K562 (cell line): ENCODE measurements around the gene WSCD2. TPM values are rescaled to one million over a fixed set of nuclear protein-coding genes. Genes with fewer than 3 reads are reported as not detected.

Experiments
- ARID3B ChIP-seq: fragments of 250-450 bp; sonication (Bioruptor Pico); IDR thresholded peaks from 2 replicates; pipeline ENCODE4 v1.4.0; 2020; ENCODE audit warnings: borderline replicate concordance
- ELF4 ChIP-seq: fragments of 450-650 bp; formaldehyde crosslinking; IDR thresholded peaks from 2 replicates; pipeline ENCODE4 v1.4.0; 2022; ENCODE audit warnings: missing genetic modification characterization
- HBP1 ChIP-seq: fragments of 450-650 bp; formaldehyde crosslinking; IDR thresholded peaks from 2 replicates; pipeline ENCODE4 v1.4.0; 2022; ENCODE audit warnings: missing genetic modification characterization
- HDAC2 ChIP-seq: fragments of 450-650 bp; IDR thresholded peaks from 2 replicates; pipeline ENCODE4 v1.6.1; 2016; ENCODE audit warnings: mild to moderate bottlenecking
- KDM2B ChIP-seq: fragments of 250-450 bp; sonication (Bioruptor Pico); IDR thresholded peaks from 2 replicates; pipeline ENCODE4 v1.8.0; 2021; ENCODE audit warnings: mild to moderate bottlenecking, moderate library complexity
- NFRKB ChIP-seq: fragments of 450-650 bp; IDR thresholded peaks from 2 replicates; pipeline ENCODE4 v1.6.1; 2016; ENCODE audit warnings: low read depth
- TBL1XR1 ChIP-seq, 2 experiments: IDR thresholded peaks; 2 replicates each; pipeline ENCODE4 v1.6.1; 2012; ENCODE audit warnings: improper control_type of control experiment in 2 of 2, low read length in 2 of 2, mild to moderate bottlenecking in 1 of 2
- ZNF766 ChIP-seq: fragments of 200-800 bp; sonication (Bioruptor generic); conservative IDR thresholded peaks from 2 replicates; pipeline ENCODE4 v1.6.1; 2016; ENCODE audit warnings: missing genetic modification characterization, missing compliant biosample characterization
- polyA plus RNA-seq, 8 experiments: library from polyadenylated mRNA; depleted of rRNA in 4 of 8; stranded (reverse) in 5 of 8; unstranded in 3 of 8; fragments of >200 nt; fragmentation: Nextera tagmentation in 2 of 8; fragmentation: Illumina TruSeq in 1 of 8; extraction: Ambion mirVana in 2 of 8; extraction: Trizol in 1 of 8; gene quantifications; 2 replicates each; pipeline versions ENCODE4 v1.2.1 to v1.2.3, GENCODE V29; 2011 to 2014; ENCODE audit warnings: inconsistent platforms in 1 of 8, missing spikeins in 1 of 8
- total RNA-seq, 7 experiments: library from RNA; depleted of rRNA in 6 of 7; stranded (reverse); fragments of >200 nt in 6 of 7; fragmentation: Illumina TruSeq in 2 of 7; extraction: Trizol in 2 of 7; gene quantifications; 2 replicates each; pipeline versions ENCODE4 v1.2.1 to v1.2.3, GENCODE V29; 2011 to 2021; ENCODE audit warnings: low replicate concordance in 1 of 7
- TF ChIP-seq, protein P1 (sequence below): fragments of 200-600 bp; sonication (generic); IDR thresholded peaks from one replicate; pipeline ENCODE4 v1.6.1; 2012; ENCODE audit warnings: mild to moderate bottlenecking, low read depth, low read length, inconsistent platforms
- TF ChIP-seq, protein P2 (sequence below): fragments of 450-650 bp; IDR thresholded peaks from 2 replicates; pipeline ENCODE4 v1.6.1; 2016; ENCODE audit warnings: antibody characterized with exemption

Gene WSCD2
- total and polyA plus RNA-seq, 9 of the 15 experiments (the other 6 are each of a cell fraction or from before 2014, with no cell fraction given): 0.72 to 14.1 (median 4.0) TPM

GRCh38 chr12:108122644-108123043 lies 6.4 kb upstream of the WSCD2 start (continued):
- TF ChIP-seq, protein P1, sequence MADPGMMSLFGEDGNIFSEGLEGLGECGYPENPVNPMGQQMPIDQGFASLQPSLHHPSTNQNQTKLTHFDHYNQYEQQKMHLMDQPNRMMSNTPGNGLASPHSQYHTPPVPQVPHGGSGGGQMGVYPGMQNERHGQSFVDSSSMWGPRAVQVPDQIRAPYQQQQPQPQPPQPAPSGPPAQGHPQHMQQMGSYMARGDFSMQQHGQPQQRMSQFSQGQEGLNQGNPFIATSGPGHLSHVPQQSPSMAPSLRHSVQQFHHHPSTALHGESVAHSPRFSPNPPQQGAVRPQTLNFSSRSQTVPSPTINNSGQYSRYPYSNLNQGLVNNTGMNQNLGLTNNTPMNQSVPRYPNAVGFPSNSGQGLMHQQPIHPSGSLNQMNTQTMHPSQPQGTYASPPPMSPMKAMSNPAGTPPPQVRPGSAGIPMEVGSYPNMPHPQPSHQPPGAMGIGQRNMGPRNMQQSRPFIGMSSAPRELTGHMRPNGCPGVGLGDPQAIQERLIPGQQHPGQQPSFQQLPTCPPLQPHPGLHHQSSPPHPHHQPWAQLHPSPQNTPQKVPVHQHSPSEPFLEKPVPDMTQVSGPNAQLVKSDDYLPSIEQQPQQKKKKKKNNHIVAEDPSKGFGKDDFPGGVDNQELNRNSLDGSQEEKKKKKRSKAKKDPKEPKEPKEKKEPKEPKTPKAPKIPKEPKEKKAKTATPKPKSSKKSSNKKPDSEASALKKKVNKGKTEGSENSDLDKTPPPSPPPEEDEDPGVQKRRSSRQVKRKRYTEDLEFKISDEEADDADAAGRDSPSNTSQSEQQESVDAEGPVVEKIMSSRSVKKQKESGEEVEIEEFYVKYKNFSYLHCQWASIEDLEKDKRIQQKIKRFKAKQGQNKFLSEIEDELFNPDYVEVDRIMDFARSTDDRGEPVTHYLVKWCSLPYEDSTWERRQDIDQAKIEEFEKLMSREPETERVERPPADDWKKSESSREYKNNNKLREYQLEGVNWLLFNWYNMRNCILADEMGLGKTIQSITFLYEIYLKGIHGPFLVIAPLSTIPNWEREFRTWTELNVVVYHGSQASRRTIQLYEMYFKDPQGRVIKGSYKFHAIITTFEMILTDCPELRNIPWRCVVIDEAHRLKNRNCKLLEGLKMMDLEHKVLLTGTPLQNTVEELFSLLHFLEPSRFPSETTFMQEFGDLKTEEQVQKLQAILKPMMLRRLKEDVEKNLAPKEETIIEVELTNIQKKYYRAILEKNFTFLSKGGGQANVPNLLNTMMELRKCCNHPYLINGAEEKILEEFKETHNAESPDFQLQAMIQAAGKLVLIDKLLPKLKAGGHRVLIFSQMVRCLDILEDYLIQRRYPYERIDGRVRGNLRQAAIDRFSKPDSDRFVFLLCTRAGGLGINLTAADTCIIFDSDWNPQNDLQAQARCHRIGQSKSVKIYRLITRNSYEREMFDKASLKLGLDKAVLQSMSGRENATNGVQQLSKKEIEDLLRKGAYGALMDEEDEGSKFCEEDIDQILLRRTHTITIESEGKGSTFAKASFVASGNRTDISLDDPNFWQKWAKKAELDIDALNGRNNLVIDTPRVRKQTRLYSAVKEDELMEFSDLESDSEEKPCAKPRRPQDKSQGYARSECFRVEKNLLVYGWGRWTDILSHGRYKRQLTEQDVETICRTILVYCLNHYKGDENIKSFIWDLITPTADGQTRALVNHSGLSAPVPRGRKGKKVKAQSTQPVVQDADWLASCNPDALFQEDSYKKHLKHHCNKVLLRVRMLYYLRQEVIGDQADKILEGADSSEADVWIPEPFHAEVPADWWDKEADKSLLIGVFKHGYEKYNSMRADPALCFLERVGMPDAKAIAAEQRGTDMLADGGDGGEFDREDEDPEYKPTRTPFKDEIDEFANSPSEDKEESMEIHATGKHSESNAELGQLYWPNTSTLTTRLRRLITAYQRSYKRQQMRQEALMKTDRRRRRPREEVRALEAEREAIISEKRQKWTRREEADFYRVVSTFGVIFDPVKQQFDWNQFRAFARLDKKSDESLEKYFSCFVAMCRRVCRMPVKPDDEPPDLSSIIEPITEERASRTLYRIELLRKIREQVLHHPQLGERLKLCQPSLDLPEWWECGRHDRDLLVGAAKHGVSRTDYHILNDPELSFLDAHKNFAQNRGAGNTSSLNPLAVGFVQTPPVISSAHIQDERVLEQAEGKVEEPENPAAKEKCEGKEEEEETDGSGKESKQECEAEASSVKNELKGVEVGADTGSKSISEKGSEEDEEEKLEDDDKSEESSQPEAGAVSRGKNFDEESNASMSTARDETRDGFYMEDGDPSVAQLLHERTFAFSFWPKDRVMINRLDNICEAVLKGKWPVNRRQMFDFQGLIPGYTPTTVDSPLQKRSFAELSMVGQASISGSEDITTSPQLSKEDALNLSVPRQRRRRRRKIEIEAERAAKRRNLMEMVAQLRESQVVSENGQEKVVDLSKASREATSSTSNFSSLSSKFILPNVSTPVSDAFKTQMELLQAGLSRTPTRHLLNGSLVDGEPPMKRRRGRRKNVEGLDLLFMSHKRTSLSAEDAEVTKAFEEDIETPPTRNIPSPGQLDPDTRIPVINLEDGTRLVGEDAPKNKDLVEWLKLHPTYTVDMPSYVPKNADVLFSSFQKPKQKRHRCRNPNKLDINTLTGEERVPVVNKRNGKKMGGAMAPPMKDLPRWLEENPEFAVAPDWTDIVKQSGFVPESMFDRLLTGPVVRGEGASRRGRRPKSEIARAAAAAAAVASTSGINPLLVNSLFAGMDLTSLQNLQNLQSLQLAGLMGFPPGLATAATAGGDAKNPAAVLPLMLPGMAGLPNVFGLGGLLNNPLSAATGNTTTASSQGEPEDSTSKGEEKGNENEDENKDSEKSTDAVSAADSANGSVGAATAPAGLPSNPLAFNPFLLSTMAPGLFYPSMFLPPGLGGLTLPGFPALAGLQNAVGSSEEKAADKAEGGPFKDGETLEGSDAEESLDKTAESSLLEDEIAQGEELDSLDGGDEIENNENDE: no peak
- TF ChIP-seq ZNF766: 0 out of 2 replicates have a peak, but pooled peaks have one; percentile 15
- TF ChIP-seq TBL1XR1 (IDR thresholded peaks at IDR 0.05; ENCODE audit: low read length in 2 of 2): no peak
- peak; percentile 75; the same call in 1 of the 2 replicates for TF ChIP-seq ELF4 (CRISPR knock-in tag)
- no peak for TF ChIP-seq ARID3B
- peak; percentile 54; the same call in 1 of the 2 replicates for TF ChIP-seq NFRKB
- no peak for TF ChIP-seq KDM2B (CRISPR knock-in tag)
- TF ChIP-seq, protein P2, sequence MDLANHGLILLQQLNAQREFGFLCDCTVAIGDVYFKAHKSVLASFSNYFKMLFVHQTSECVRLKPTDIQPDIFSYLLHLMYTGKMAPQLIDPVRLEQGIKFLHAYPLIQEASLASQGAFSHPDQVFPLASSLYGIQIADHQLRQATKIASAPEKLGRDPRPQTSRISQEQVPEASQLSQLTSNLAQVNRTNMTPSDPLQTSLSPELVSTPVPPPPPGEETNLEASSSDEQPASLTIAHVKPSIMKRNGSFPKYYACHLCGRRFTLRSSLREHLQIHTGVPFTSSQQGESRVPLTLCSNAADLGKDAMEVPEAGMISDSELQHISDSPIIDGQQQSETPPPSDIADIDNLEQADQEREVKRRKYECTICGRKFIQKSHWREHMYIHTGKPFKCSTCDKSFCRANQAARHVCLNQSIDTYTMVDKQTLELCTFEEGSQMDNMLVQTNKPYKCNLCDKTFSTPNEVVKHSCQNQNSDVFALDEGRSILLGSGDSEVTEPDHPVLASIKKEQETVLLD: 0 out of 2 replicates have a peak, but pooled peaks have one; percentile 36
- TF ChIP-seq HBP1 (CRISPR knock-in tag): 0 out of 2 replicates have a peak, but pooled peaks have one; percentile 24
- peak; percentile 7; the same call in 1 of the 2 replicates for TF ChIP-seq HDAC2
